Measurements from ENCODE around the gene KLHL14. TPM values are rescaled to one million over a fixed set of nuclear protein-coding genes. Genes with fewer than 3 reads are reported as not detected.

The KLHL14 gene
- total RNA-seq, 2 donors from 2014 or later: 1.3 TPM; not detected in 1

DNA sequence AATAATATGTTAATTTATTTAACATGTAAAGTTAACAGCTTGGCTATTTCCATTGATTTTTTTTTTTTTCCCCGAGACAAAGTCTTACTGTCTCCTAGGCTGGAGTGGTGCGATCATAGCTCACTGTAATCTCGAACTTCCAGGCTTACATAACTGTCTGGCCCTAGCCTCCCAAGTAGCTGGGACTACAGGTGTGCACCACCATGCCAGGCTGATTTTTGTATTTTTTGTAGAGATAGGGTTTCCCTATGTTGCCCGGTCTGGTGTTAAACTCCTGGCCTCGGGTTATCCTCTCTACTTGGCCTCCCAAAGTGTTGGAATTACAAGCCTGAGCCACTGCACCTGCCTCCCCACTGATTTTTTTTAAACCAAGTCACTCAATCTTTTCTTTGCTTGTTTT, 32.5 kb upstream of the KLHL14 start:
- no peaks in the 10 kb centered on the region for H3K36me3 ChIP-seq
- TF ChIP-seq, protein P1, sequence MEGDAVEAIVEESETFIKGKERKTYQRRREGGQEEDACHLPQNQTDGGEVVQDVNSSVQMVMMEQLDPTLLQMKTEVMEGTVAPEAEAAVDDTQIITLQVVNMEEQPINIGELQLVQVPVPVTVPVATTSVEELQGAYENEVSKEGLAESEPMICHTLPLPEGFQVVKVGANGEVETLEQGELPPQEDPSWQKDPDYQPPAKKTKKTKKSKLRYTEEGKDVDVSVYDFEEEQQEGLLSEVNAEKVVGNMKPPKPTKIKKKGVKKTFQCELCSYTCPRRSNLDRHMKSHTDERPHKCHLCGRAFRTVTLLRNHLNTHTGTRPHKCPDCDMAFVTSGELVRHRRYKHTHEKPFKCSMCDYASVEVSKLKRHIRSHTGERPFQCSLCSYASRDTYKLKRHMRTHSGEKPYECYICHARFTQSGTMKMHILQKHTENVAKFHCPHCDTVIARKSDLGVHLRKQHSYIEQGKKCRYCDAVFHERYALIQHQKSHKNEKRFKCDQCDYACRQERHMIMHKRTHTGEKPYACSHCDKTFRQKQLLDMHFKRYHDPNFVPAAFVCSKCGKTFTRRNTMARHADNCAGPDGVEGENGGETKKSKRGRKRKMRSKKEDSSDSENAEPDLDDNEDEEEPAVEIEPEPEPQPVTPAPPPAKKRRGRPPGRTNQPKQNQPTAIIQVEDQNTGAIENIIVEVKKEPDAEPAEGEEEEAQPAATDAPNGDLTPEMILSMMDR (IDR thresholded peaks at IDR 0.05): no peak

DNA sequence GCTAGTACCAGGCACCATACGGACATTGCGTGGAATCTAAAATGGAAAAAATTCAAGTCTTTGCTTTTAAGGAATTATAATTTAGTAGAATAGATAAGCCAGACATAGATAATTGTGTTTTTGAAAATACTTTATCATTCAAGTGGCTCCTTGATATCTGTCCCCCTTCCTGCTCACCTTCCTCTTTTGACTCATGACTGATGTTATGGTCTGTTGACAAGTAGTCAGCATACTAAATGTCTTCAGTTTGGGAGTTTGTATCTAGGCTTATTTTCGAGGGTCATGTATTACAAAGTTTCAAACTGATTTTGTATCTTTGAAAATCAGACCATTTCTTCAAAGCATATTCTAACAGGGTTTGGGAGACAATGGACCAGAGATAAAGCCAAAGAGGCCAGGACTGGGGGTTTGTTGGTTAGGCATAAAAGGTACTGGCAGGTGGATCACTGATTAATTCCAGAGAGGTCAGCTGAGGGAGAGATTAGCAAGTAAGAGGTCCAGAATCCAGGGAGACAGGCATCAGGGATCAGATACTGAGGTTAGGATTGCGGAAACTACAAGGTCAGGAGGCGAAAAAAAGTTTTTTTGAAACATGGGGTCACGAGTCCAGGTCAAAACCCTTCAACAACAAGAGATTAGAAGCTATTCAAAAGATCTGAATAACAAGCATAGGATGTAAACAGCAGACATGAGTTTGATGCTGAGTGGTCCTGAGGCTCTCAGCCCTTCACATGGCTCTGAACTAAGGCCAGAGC, 31.5 kb upstream of the KLHL14 start:
- H3K4me1 ChIP-seq (ENCODE audit: control insufficient read depth in 1 of 2, low read depth in 2 of 2): no peaks in the 10 kb centered on the region
- H3K27ac ChIP-seq: no peak overlapping the region
- no peak overlapping the region for H3K4me3 ChIP-seq
- H3K9me3 ChIP-seq: no peaks in the 10 kb centered on the region
- no peaks in the 10 kb centered on the region for H3K36me3 ChIP-seq
- DNase-seq (ENCODE audit: low spot score): no peak
- ATAC-seq (ENCODE audit: insufficient number of reproducible peaks, low FRiP score, low read depth): no peak
- TF ChIP-seq, protein P1 (IDR thresholded peaks at IDR 0.05): no peak
- no peaks in the 10 kb centered on the region for H3K27me3 ChIP-seq (replicated peaks; ENCODE audit: insufficient read depth)

More for the DNA sequence above, 32.5 kb upstream of the KLHL14 start:
- Histone ChIP-seq H3K9me3 (no peaks in the 10 kb centered on the region), H3K27me3 (replicated peaks; ENCODE audit: insufficient read depth) (no peaks in the 10 kb centered on the region), H3K27ac (no peak overlapping the region), H3K4me3 (no peak overlapping the region), H3K4me1 (ENCODE audit: control insufficient read depth in 1 of 2, low read depth in 2 of 2) (no peaks in the 10 kb centered on the region)
- DNase-seq (ENCODE audit: low spot score) (no peak), ATAC-seq (ENCODE audit: insufficient number of reproducible peaks, low FRiP score, low read depth) (no peak)

DNA sequence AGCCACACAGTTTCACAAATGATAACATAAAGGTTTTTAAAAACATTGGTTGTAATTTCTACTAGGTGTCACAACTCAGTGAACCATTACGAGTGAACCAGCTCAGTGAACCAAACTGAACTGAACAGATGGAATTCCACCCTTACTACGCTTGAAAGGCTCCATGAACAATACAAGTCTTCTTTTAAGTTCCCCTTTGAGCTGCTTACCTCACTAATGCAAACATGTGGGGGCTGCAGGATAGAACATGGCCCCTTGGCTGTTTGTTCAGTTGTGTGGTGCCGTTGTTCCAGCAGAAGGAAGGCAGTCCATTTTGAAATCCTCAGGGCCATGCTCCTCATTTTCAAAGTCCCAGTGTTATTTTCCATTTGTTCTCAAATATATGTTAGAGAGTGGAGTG, 30.7 kb upstream of the KLHL14 start:
- Histone ChIP-seq H3K4me1 (ENCODE audit: control insufficient read depth in 1 of 2, low read depth in 2 of 2) (no peaks in the 10 kb centered on the region), H3K27me3 (replicated peaks; ENCODE audit: insufficient read depth) (no peaks in the 10 kb centered on the region), H3K9me3 (no peaks in the 10 kb centered on the region), H3K36me3 (no peaks in the 10 kb centered on the region), H3K27ac (no peak overlapping the region), H3K4me3 (no peak overlapping the region)
- TF ChIP-seq, protein P1 (IDR thresholded peaks at IDR 0.05): no peak
- ATAC-seq (ENCODE audit: insufficient number of reproducible peaks, low FRiP score, low read depth) (no peak), DNase-seq (ENCODE audit: low spot score) (no peak)

DNA sequence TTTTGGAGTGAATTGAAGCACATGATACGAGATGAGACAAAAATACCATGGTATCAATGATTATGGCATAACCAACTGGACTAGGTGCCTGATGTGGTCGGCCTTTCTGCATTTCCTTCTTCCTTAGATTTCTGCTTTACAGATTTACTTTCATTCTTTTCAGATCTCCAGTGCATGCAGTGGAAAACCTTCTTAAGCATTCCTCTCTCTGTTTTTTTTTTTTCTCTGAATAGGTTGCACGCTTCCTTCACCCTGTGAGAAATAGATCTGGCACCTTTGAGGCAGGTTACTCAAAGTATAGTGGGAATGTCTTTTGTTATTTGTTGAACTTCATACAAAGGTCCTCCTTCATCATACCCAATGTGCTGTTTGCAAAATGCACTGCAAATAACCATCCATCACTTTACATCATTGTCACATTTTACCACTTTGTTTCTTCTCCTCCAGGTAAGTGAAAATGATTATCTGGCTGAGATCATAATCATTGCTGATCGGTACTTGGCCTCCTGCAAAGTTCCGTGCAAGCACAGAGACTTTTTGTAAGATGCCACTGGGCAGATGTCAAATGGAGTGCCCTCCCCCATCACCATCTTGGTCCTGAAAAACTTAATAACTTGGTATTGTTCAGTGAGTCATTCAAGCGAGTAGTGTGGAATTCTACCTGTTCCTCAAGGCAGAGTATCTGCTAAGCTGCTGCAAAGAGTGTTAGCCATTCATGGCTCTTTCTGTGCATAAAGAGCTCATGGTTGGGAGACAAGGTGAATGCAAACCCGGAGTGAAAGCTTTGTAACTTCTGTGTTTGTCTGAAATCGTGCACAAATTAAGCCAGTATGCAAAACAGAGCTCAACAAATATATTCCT, 30.0 kb upstream of the KLHL14 start:
- DNase-seq (ENCODE audit: low spot score) (no peak), ATAC-seq (ENCODE audit: insufficient number of reproducible peaks, low FRiP score, low read depth) (no peak)
- H3K4me1 ChIP-seq (ENCODE audit: control insufficient read depth in 1 of 2, low read depth in 2 of 2): no peaks in the 10 kb centered on the region
- H3K9me3 ChIP-seq: no peaks in the 10 kb centered on the region
- H3K27ac ChIP-seq: no peak overlapping the region
- TF ChIP-seq, protein P1 (IDR thresholded peaks at IDR 0.05): no peak
- no peak overlapping the region for H3K4me3 ChIP-seq
- H3K36me3 ChIP-seq: no peaks in the 10 kb centered on the region
- no peaks in the 10 kb centered on the region for H3K27me3 ChIP-seq (replicated peaks; ENCODE audit: insufficient read depth)

DNA sequence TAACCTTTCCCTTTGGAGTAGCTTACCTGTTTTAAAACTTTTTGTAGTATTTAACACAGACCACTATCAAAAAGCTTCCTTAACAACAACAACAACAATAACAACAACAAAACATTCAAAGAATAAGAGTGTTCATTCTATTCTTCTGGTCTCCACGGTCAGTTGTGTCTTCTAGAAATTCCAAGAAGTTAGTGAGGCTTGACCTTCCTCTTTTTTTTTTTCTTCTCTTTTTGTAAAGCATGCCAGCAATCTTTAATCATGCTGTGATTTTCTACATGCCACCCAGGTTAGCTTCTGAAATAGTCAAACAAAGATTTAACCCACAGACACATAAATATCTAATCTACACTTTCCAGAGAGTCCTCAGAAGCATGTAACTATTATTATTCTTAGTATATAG, 28.4 kb upstream of the KLHL14 start:
- H3K4me3 ChIP-seq: no peak overlapping the region
- H3K36me3 ChIP-seq: no peaks in the 10 kb centered on the region
- DNase-seq (ENCODE audit: low spot score) (no peak), ATAC-seq (ENCODE audit: insufficient number of reproducible peaks, low FRiP score, low read depth) (no peak)
- TF ChIP-seq, protein P1 (IDR thresholded peaks at IDR 0.05): no peak
- H3K27me3 ChIP-seq (replicated peaks; ENCODE audit: insufficient read depth): no peaks in the 10 kb centered on the region
- no peaks in the 10 kb centered on the region for H3K9me3 ChIP-seq
- no peak overlapping the region for H3K27ac ChIP-seq
- H3K4me1 ChIP-seq (ENCODE audit: control insufficient read depth in 1 of 2, low read depth in 2 of 2): no peaks in the 10 kb centered on the region

All from thoracic aorta (tissue), 2 donors.